HFFc6 (cell line): ENCODE measurements around the gene METTL8. TPM values are rescaled to one million over a fixed set of nuclear protein-coding genes. Genes with fewer than 3 reads are reported as not detected.

Source experiments
- DNase-seq: peaks from one replicate; pipeline ENCODE4 v3.0.0-alpha.2; 2018
- H3K27ac Mint-ChIP-seq: 2 replicates; pipeline ENCODE4 v1.8.0; 2020; ENCODE audit warnings: mild to moderate bottlenecking, mixed read lengths
- H3K27me3 Mint-ChIP-seq: 2 replicates; pipeline ENCODE4 v1.8.0; 2021; ENCODE audit warnings: mild to moderate bottlenecking, moderate library complexity, mixed read lengths; ENCODE audit not compliant: insufficient read depth
- H3K36me3 Mint-ChIP-seq: 2 replicates; pipeline ENCODE4 v1.8.0; 2021; ENCODE audit warnings: low read depth, mixed read lengths
- H3K4me1 Mint-ChIP-seq: 2 replicates; pipeline ENCODE4 v1.8.0; 2020; ENCODE audit warnings: low read depth, mixed read lengths
- H3K4me3 Mint-ChIP-seq: 2 replicates; pipeline ENCODE4 v1.8.0; 2020; ENCODE audit warnings: mild to moderate bottlenecking, moderate library complexity, mixed read lengths
- H3K9me3 Mint-ChIP-seq: 2 replicates; pipeline ENCODE4 v1.8.0; 2020; ENCODE audit warnings: mild to moderate bottlenecking, mixed read lengths
- long read RNA-seq: library from polyadenylated mRNA; unstranded; transcript quantifications from one replicate; pipeline ENCODE4 v2.0.0, GENCODE V29; 2019
- total RNA-seq, 6 experiments: library from RNA; stranded (reverse); fragmentation: NEBNext Ultra II Directional; extraction: Animal tissue kit (Norgen Biotek cat#: 25700); gene quantifications; 2 replicates in 1 of 6; 3 replicates in 5 of 6; pipeline ENCODE4 v1.2.3, GENCODE V29; 2021
- TF ChIP-seq, protein P1 (sequence below): fragments of 200-600 bp; sonication (generic); IDR thresholded peaks from 2 replicates; pipeline ENCODE4 v1.5.0; 2021; ENCODE audit warnings: antibody characterized with exemption, mild to moderate bottlenecking

Gene METTL8, protein sequence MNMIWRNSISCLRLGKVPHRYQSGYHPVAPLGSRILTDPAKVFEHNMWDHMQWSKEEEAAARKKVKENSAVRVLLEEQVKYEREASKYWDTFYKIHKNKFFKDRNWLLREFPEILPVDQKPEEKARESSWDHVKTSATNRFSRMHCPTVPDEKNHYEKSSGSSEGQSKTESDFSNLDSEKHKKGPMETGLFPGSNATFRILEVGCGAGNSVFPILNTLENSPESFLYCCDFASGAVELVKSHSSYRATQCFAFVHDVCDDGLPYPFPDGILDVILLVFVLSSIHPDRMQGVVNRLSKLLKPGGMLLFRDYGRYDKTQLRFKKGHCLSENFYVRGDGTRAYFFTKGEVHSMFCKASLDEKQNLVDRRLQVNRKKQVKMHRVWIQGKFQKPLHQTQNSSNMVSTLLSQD
- total RNA-seq, result 10 to 100 TPM; 17.7 to 26.2 (median 22.3) TPM
- long read RNA-seq, full-length matches to known transcripts, result 7 of 20 reads
- long read RNA-seq, partial matches to known transcripts, result 2 of 20 reads
- long read RNA-seq, other reads (novel, unspliced or antisense), result 11 of 20 reads

DNA sequence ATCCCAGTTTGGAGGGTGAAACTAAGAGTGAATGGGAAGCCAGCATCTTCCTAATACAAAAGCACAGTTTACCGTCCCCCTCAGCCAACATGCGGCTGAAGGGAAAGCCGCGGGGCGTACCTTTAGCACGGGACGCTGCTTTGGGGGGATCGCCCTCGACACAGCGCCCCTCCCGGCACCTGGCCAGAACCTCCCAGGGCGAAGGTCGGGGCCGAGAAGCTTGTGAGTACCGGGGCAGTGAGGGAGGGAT lies at the start of gene METTL8:
TSS of gene METTL8 (minus strand) at position 228 of the 250 bp plus-strand sequence. CDS start 41,805 bp downstream, outside the sequence.
- peaks cover 34% of the 10 kb centered on the region for H3K9me3 Mint-ChIP-seq
- TF ChIP-seq, protein P1, sequence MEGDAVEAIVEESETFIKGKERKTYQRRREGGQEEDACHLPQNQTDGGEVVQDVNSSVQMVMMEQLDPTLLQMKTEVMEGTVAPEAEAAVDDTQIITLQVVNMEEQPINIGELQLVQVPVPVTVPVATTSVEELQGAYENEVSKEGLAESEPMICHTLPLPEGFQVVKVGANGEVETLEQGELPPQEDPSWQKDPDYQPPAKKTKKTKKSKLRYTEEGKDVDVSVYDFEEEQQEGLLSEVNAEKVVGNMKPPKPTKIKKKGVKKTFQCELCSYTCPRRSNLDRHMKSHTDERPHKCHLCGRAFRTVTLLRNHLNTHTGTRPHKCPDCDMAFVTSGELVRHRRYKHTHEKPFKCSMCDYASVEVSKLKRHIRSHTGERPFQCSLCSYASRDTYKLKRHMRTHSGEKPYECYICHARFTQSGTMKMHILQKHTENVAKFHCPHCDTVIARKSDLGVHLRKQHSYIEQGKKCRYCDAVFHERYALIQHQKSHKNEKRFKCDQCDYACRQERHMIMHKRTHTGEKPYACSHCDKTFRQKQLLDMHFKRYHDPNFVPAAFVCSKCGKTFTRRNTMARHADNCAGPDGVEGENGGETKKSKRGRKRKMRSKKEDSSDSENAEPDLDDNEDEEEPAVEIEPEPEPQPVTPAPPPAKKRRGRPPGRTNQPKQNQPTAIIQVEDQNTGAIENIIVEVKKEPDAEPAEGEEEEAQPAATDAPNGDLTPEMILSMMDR, result peak; percentile 73
- peaks cover 33% of the 10 kb centered on the region for H3K4me1 Mint-ChIP-seq
- H3K27ac Mint-ChIP-seq, result peak within 1 kb of the TSS; percentile 87
- peaks cover 54% of the 10 kb centered on the region for H3K36me3 Mint-ChIP-seq
- no peak for DNase-seq
- no peaks in the 10 kb centered on the region for H3K27me3 Mint-ChIP-seq
- H3K4me3 Mint-ChIP-seq, result peak within 1 kb of the TSS; percentile 92

DNA sequence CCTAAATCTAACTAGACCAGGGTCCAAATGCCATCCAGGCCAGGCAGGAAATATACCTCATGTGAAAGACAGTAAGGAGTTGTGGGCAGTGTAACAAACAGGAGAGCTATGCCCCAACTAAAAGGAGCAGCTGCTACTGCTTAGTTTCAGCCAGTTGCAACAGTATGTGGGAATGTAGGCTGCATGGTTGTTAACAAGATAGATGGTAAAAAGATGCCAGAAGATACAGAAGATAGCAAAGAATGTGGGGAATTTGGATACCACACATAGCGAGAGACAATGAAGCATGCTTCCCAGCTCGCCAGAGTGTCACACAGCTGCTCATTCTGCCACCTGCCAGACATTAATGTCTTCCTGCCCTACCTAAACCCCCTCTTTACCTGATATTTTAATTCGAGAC lies 49.1 kb upstream of the METTL8 start:
- Mint-ChIP-seq H3K27ac (no peak overlapping the region; the same call in 1 of the 2 replicates), H3K9me3 (no peaks in the 10 kb centered on the region), H3K27me3 (no peaks in the 10 kb centered on the region), H3K4me1 (peaks cover 39% of the 10 kb centered on the region), H3K36me3 (peaks cover 29% of the 10 kb centered on the region), H3K4me3 (no peak overlapping the region)
- DNase-seq, result peak; percentile 36
- TF ChIP-seq, protein P1, result no peak

DNA sequence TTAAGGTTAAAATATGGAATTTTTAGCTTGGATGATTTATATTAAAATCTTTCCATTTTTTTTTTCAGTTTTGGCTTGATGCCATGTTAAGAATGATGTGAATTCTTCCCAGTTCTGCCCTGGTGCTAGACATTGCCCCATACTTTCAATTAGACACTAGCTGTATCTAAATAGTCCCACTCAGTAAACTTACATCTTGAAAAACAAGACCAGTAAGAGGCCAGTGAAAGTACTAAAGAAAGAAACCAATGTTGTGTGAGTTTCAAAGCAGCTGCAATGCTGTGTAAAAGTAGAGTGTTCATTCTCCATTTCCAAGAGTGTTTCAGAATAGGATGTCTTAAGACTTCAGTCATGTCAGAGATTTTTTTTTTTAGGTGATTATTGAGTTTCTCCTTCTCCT lies 48.5 kb upstream of the METTL8 start:
- Mint-ChIP-seq H3K36me3 (peaks cover 29% of the 10 kb centered on the region), H3K4me1 (peaks cover 43% of the 10 kb centered on the region), H3K4me3 (no peak overlapping the region; the same call in 1 of the 2 replicates), H3K27ac (0 out of 2 replicates have a peak overlapping the region, but pooled peaks have one; percentile 29), H3K27me3 (no peaks in the 10 kb centered on the region), H3K9me3 (no peaks in the 10 kb centered on the region)
- no peak for DNase-seq
- TF ChIP-seq, protein P1, result no peak

DNA sequence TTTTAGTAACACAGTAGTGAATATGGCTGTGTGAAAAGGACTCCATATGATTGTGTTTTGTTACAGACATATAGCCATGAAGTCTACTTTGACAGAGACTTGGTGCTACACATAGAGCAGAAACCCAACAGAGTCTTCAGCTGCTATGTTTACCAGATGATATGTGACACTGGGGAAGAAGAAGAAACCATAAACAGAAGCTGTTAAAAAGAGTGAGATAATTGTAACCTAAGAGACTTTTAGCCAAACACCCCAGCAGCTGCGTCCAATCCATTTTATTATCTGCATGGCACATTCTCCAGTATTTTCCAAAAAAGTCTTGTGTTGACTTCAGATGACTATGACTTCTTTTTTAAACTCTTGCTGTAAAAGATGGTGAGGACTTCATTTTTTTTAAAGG lies 47.1 kb upstream of the METTL8 start:
- Mint-ChIP-seq H3K27ac (no peak overlapping the region), H3K27me3 (no peaks in the 10 kb centered on the region), H3K36me3 (peaks cover 29% of the 10 kb centered on the region), H3K9me3 (no peaks in the 10 kb centered on the region), H3K4me3 (no peak overlapping the region), H3K4me1 (peaks cover 43% of the 10 kb centered on the region)
- TF ChIP-seq, protein P1, result no peak
- no peak for DNase-seq

DNA sequence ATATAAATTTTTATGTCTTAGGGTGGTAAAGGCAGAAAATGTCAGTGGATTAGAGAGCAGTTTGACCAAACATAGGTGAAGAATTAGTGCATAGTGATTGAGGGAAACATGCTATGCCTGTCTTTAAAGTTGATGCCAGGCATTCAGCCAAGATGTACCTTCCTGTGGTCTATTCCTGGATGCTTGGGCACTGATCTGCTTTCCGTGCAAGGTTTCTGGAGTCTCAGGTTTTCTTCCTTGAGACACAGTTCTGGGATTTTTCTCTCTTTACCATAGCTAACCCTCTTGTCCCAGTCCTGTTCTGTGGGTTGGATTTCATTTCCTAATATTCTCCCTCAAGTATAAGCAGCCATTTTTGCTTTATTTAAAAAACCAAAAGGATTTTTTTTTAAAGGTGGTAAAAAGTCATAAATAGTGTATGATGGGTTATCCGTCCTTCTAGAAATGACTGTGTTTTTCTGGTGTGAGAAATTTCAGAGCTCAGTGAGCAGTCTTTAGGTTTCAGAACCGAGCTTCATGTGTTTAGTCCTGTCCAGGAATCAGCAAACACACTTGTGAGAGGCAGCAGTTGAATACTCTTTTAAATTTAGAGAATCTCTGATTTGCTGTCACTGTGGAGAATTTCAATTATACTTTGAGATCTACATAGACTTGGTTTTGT lies 45.5 kb upstream of the METTL8 start:
- Mint-ChIP-seq H3K4me1 (peaks cover 43% of the 10 kb centered on the region), H3K36me3 (peaks cover 35% of the 10 kb centered on the region), H3K4me3 (no peak overlapping the region), H3K9me3 (no peaks in the 10 kb centered on the region), H3K27ac (no peak overlapping the region), H3K27me3 (no peaks in the 10 kb centered on the region)
- DNase-seq, result no peak
- TF ChIP-seq, protein P1, result no peak
